Measurements from ENCODE around the gene EGFLAM.
"Not testable (repeated sequence)": the region's sequence is repeated elsewhere in the genome, so short reads cannot be mapped to it uniquely, and the experiment has no call there.

Gene EGFLAM

GRCh38 chr5:38403877-38404635, 145.7 kb downstream of the EGFLAM start:
- Histone ChIP-seq H3K27me3 (ENCODE audit: control insufficient read depth in 5 of 5, insufficient read depth in 4 of 5, low read length in 5 of 5) (peaks cover 0 to 13% (median 6%) of the 10 kb centered on the region in 5 donors), H3K27ac (ENCODE audit: low read depth, low read length) (no peak overlapping the region), H3K4me3 (ENCODE audit: low read depth in 1 of 5, low read length in 5 of 5) (no peak overlapping the region), H3K4me1 (ENCODE audit: control insufficient read depth in 5 of 5, insufficient read depth in 5 of 5, low read length in 5 of 5) (no peaks in the 10 kb centered on the region), H3K9me3 (ENCODE audit: control insufficient read depth in 5 of 5, low read length in 5 of 5) (no peaks in the 10 kb centered on the region), H3K9ac (ENCODE audit: low read length in 5 of 5) (no peak overlapping the region), H3K36me3 (ENCODE audit: control insufficient read depth in 5 of 5, insufficient read depth in 5 of 5, low read length in 5 of 5) (no peaks in the 10 kb centered on the region)

- H3K27me3 ChIP-seq (ENCODE audit: control insufficient read depth in 5 of 5, insufficient read depth in 4 of 5, low read length in 5 of 5): peaks cover 0 to 13% (median 6%) of the 10 kb centered on the region in 5 donors
- no peak overlapping the region for H3K4me3 ChIP-seq (ENCODE audit: low read depth in 1 of 5, low read length in 5 of 5)
- H3K9ac ChIP-seq (ENCODE audit: low read length in 5 of 5): no peak overlapping the region
- no peak overlapping the region for H3K27ac ChIP-seq (ENCODE audit: low read depth, low read length)
- no peaks in the 10 kb centered on the region for H3K4me1 ChIP-seq (ENCODE audit: control insufficient read depth in 5 of 5, insufficient read depth in 5 of 5, low read length in 5 of 5)
- H3K36me3 ChIP-seq (ENCODE audit: control insufficient read depth in 5 of 5, insufficient read depth in 5 of 5, low read length in 5 of 5): no peaks in the 10 kb centered on the region
- no peaks in the 10 kb centered on the region for H3K9me3 ChIP-seq (ENCODE audit: control insufficient read depth in 5 of 5, low read length in 5 of 5)
These were observed 146.4 kb downstream of the EGFLAM start for GRCh38 chr5:38404667-38405276.

GRCh38 chr5:38408446-38409198, 150.3 kb downstream of the EGFLAM start:
- peaks cover 0 to 12% (median 6%) of the 10 kb centered on the region in 5 donors for H3K27me3 ChIP-seq (ENCODE audit: control insufficient read depth in 5 of 5, insufficient read depth in 4 of 5, low read length in 5 of 5)
- no peak overlapping the region for H3K9ac ChIP-seq (ENCODE audit: low read length in 5 of 5)
- H3K36me3 ChIP-seq (ENCODE audit: control insufficient read depth in 5 of 5, insufficient read depth in 5 of 5, low read length in 5 of 5): no peaks in the 10 kb centered on the region
- H3K9me3 ChIP-seq (ENCODE audit: control insufficient read depth in 5 of 5, low read length in 5 of 5): no peaks in the 10 kb centered on the region
- H3K27ac ChIP-seq (ENCODE audit: low read depth, low read length): no peak overlapping the region
- no peaks in the 10 kb centered on the region for H3K4me1 ChIP-seq (ENCODE audit: control insufficient read depth in 5 of 5, insufficient read depth in 5 of 5, low read length in 5 of 5)
- H3K4me3 ChIP-seq (ENCODE audit: low read depth in 1 of 5, low read length in 5 of 5): no peak overlapping the region

GRCh38 chr5:38410304-38410990, 152.1 kb downstream of the EGFLAM start:
- no peaks in the 10 kb centered on the region for H3K9me3 ChIP-seq (ENCODE audit: control insufficient read depth in 5 of 5, low read length in 5 of 5)
- H3K27me3 ChIP-seq (ENCODE audit: control insufficient read depth in 5 of 5, insufficient read depth in 4 of 5, low read length in 5 of 5): peaks cover 0 to 12% (median 2%) of the 10 kb centered on the region in 5 donors
- no peaks in the 10 kb centered on the region for H3K4me1 ChIP-seq (ENCODE audit: control insufficient read depth in 5 of 5, insufficient read depth in 5 of 5, low read length in 5 of 5)
- no peaks in the 10 kb centered on the region for H3K36me3 ChIP-seq (ENCODE audit: control insufficient read depth in 5 of 5, insufficient read depth in 5 of 5, low read length in 5 of 5)
- no peak overlapping the region for H3K4me3 ChIP-seq (ENCODE audit: low read depth in 1 of 5, low read length in 5 of 5)
- H3K9ac ChIP-seq (ENCODE audit: low read length in 5 of 5): no peak overlapping the region
- H3K27ac ChIP-seq (ENCODE audit: low read depth, low read length): no peak overlapping the region

- H3K4me1 ChIP-seq (ENCODE audit: control insufficient read depth in 5 of 5, insufficient read depth in 5 of 5, low read length in 5 of 5): no peaks in the 10 kb centered on the region
- no peak overlapping the region for H3K27ac ChIP-seq (ENCODE audit: low read depth, low read length)
- no peak overlapping the region for H3K9ac ChIP-seq (ENCODE audit: low read length in 5 of 5)
- peaks cover 0 to 9% (median 0%) of the 10 kb centered on the region in 5 donors for H3K27me3 ChIP-seq (ENCODE audit: control insufficient read depth in 5 of 5, insufficient read depth in 4 of 5, low read length in 5 of 5)
- no peaks in the 10 kb centered on the region for H3K9me3 ChIP-seq (ENCODE audit: control insufficient read depth in 5 of 5, low read length in 5 of 5)
- no peaks in the 10 kb centered on the region for H3K36me3 ChIP-seq (ENCODE audit: control insufficient read depth in 5 of 5, insufficient read depth in 5 of 5, low read length in 5 of 5)
- no peak overlapping the region for H3K4me3 ChIP-seq (ENCODE audit: low read depth in 1 of 5, low read length in 5 of 5)
These were observed 155.3 kb downstream of the EGFLAM start for GRCh38 chr5:38413696-38414095.

- Histone ChIP-seq H3K27me3 (ENCODE audit: control insufficient read depth in 5 of 5, insufficient read depth in 4 of 5, low read length in 5 of 5) (peaks cover 0 to 6% (median 0%) of the 10 kb centered on the region in 5 donors), H3K36me3 (ENCODE audit: control insufficient read depth in 5 of 5, insufficient read depth in 5 of 5, low read length in 5 of 5) (no peaks in the 10 kb centered on the region), H3K9ac (ENCODE audit: low read length in 5 of 5) (no peak overlapping the region), H3K9me3 (ENCODE audit: control insufficient read depth in 5 of 5, low read length in 5 of 5) (no peaks in the 10 kb centered on the region), H3K4me1 (ENCODE audit: control insufficient read depth in 5 of 5, insufficient read depth in 5 of 5, low read length in 5 of 5) (no peaks in the 10 kb centered on the region), H3K4me3 (ENCODE audit: low read depth in 1 of 5, low read length in 5 of 5) (no peak overlapping the region), H3K27ac (ENCODE audit: low read depth, low read length) (no peak overlapping the region)
These were observed 156.0 kb downstream of the EGFLAM start for GRCh38 chr5:38414348-38414747.

GRCh38 chr5:38415772-38416171, 157.4 kb downstream of the EGFLAM start:
- not testable (repeated sequence) for H3K9me3 ChIP-seq (ENCODE audit: control insufficient read depth in 5 of 5, low read length in 5 of 5); H3K36me3 ChIP-seq (ENCODE audit: control insufficient read depth in 5 of 5, insufficient read depth in 5 of 5, low read length in 5 of 5); H3K4me1 ChIP-seq (ENCODE audit: control insufficient read depth in 5 of 5, insufficient read depth in 5 of 5, low read length in 5 of 5); H3K27ac ChIP-seq (ENCODE audit: low read depth, low read length); H3K4me3 ChIP-seq (ENCODE audit: low read depth in 1 of 5, low read length in 5 of 5); H3K27me3 ChIP-seq (ENCODE audit: control insufficient read depth in 5 of 5, insufficient read depth in 4 of 5, low read length in 5 of 5); H3K9ac ChIP-seq (ENCODE audit: low read length in 5 of 5)

GRCh38 chr5:38417658-38418017, 159.3 kb downstream of the EGFLAM start:
- Histone ChIP-seq H3K9me3 (ENCODE audit: control insufficient read depth in 5 of 5, low read length in 5 of 5) (no peaks in the 10 kb centered on the region), H3K4me1 (ENCODE audit: control insufficient read depth in 5 of 5, insufficient read depth in 5 of 5, low read length in 5 of 5) (no peaks in the 10 kb centered on the region), H3K9ac (ENCODE audit: low read length in 5 of 5) (no peak overlapping the region), H3K4me3 (ENCODE audit: low read depth in 1 of 5, low read length in 5 of 5) (no peak overlapping the region), H3K36me3 (ENCODE audit: control insufficient read depth in 5 of 5, insufficient read depth in 5 of 5, low read length in 5 of 5) (no peaks in the 10 kb centered on the region), H3K27ac (ENCODE audit: low read depth, low read length) (no peak overlapping the region), H3K27me3 (ENCODE audit: control insufficient read depth in 5 of 5, insufficient read depth in 4 of 5, low read length in 5 of 5) (peaks cover 0 to 4% (median 2%) of the 10 kb centered on the region in 5 donors)

GRCh38 chr5:38420246-38420645, 161.9 kb downstream of the EGFLAM start:
- H3K36me3 ChIP-seq (ENCODE audit: control insufficient read depth in 5 of 5, insufficient read depth in 5 of 5, low read length in 5 of 5): no peaks in the 10 kb centered on the region

More at GRCh38 chr5:38420246-38420645, 161.9 kb downstream of the EGFLAM start:
- Histone ChIP-seq H3K27ac (ENCODE audit: low read depth, low read length) (no peak overlapping the region), H3K4me3 (ENCODE audit: low read depth in 1 of 5, low read length in 5 of 5) (no peak overlapping the region), H3K9me3 (ENCODE audit: control insufficient read depth in 5 of 5, low read length in 5 of 5) (no peaks in the 10 kb centered on the region), H3K9ac (ENCODE audit: low read length in 5 of 5) (no peak overlapping the region), H3K4me1 (ENCODE audit: control insufficient read depth in 5 of 5, insufficient read depth in 5 of 5, low read length in 5 of 5) (no peaks in the 10 kb centered on the region), H3K27me3 (ENCODE audit: control insufficient read depth in 5 of 5, insufficient read depth in 4 of 5, low read length in 5 of 5) (peaks cover 0 to 4% (median 0%) of the 10 kb centered on the region in 5 donors)
